ENCODE measurements around the gene CDK17.
A peak's percentile ranks its signal among the peaks of the same experiment; 100 is the strongest.
"Not testable (repeated sequence)": the region's sequence is repeated elsewhere in the genome, so short reads cannot be mapped to it uniquely, and the experiment has no call there.

The CDK17 gene

GRCh38 chr12:96417688-96418087 lies 17.4 kb upstream of the CDK17 start:
- DNase-seq: not testable (repeated sequence)

- peak; percentile 94 for DNase-seq
Measured at GRCh38 chr12:96416033-96416799, 16.0 kb upstream of the CDK17 start.

GRCh38 chr12:96414637-96415036 lies 14.4 kb upstream of the CDK17 start:
- DNase-seq: no peak

DNA sequence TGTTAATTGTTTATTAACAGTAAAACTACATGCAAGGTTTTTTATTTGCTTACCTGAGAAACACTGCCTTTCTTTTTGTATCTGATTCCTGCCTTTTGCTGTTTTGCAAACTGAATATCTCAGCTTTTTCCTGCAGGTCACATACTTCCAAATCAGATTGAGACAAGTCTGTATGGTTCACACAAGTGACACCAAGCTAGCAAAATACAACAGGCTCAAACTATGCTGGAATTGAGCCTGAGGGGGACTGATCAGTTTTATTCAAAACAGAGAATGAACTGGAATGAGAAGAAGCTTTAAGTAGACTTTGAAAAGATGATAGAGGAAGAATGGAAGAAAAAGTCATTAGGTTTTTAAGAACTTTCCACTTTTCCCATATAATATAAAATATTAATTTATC lies 12.2 kb upstream of the CDK17 start:
- no peak for DNase-seq

- DNase-seq: peak; percentile 53
Measured at GRCh38 chr12:96409731-96410130, 9.5 kb upstream of the CDK17 start.

DNA sequence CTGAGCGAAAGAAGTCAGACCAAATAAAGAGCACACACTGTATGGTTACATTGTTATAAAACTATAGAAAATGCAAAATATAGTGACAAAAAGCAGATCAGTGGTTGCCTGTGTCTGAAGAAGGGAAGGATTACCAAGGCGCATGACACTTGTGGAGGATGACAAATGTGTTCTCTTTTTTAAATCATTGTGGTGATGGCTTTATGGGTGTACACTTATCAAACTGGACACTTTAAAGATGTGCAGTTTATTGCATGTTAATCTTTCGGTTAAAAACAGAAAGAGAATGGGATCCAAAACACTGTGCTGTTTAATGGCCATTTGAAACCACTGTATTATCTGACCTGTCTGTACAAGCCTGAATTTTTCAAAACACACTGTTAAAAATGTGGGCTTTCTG lies 8.8 kb upstream of the CDK17 start:
- DNase-seq: no peak

GRCh38 chr12:96407429-96408097 lies 7.3 kb upstream of the CDK17 start:
- DNase-seq: peak; percentile 95

- DNase-seq: peak; percentile 35
Measured at GRCh38 chr12:96404696-96405095, 4.5 kb upstream of the CDK17 start.

DNA sequence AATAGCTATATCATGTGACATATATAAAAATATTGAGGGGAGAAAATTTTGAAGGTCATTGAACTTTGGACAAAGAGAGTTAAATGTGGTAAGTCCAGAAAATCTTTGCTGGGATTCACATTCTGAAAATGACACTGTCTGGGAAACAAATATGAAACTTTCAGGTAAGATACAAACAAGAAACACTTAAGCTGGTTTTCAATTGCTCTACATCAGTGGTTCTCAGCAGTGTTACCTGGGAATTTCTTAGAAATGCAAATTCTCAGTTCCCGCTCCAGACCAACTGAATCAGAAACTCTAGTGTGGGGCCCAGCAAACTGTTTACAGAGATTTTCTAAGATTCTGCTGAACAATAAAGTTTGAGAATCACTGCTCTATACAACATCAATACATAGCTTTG lies 3.6 kb upstream of the CDK17 start:
- DNase-seq: no peak

DNA sequence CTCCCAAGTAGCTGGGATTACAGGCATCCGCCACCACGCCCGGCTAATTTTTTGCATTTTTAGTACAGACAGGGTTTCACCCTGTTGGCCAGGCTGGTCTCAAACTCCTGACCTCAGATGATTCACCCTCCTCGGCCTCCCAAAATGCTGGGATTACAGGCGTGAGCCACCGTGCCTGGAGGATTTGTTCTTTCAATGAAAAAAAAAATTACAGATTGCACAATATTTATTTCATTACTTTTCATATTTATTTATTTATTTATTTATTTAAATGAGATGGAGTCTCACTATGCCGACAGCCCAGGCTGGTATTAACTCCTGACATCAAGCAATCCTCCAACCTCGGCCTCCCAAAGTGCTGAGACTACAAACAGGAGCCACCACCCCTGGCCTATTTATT lies 2.3 kb upstream of the CDK17 start:
- DNase-seq: not testable (repeated sequence)

GRCh38 chr12:96402061-96402460 lies 1.8 kb upstream of the CDK17 start:
- DNase-seq: no peak

- peak; percentile 83 for DNase-seq
Measured at GRCh38 chr12:96401076-96401871, 1.0 kb upstream of the CDK17 start.

- DNase-seq: no peak
Measured at GRCh38 chr12:96400631-96401075, 414 bp upstream of the CDK17 start.

- DNase-seq: peak; percentile 87
Measured at GRCh38 chr12:96399120-96399918, 920 bp downstream of the CDK17 start.

GRCh38 chr12:96398424-96399119 lies 1.7 kb downstream of the CDK17 start:
- peak; percentile 15 for DNase-seq

DNA sequence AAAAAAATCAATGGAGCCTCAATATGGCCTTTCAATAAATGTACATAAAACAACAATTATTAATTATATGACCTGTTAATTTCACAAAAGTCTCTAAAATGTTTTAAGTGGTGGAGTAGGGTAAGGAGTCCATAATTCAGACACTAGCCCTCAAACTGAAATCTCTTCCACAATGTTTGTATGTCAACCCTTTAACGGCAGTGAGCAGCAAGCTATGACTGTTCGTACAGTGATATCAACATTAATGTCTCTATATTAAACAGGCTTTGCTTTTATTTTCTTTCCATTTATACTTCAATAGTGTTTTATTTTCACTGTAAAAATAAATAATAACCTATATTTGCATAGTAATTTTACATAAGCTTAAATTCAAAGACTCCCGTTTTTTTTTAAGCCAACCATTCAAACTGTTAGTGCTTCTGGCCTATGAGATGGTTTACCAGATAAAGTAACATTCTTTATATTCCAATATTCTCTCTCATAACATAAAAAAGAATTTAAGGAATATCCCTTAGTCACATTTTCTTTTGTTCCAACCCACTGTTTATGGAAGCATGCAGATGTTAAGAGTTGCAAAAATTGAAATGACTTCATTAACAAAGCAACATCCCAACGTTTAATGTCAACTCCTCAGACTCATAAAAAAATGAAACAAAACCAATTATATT lies 2.3 kb downstream of the CDK17 start:
- peak; percentile 28 for DNase-seq

GRCh38 chr12:96396914-96397313 lies 3.3 kb downstream of the CDK17 start:
- DNase-seq: no peak

DNA sequence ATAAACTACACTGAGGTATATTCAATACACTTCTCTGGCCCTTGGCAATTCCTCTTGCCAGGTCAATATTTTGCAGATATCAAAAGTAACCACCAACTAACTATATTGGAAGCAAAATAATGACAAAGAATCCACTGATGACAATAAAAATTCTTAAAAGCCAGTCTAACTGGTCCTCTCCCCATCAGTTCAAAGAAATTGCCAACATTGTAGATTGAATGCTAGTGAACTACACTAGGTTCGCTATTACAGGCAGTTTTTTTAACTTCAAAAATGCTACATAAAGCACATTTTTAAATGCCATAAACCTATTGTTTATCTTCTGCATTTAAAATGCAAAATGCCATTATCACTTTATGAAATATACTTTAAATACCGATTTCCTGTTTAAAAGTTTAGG lies 4.0 kb downstream of the CDK17 start:
- no peak for DNase-seq

- no peak for DNase-seq
Measured at GRCh38 chr12:96395236-96395635, 5.0 kb downstream of the CDK17 start.

GRCh38 chr12:96393229-96393628 lies 7.0 kb downstream of the CDK17 start:
- DNase-seq: not testable (repeated sequence)

DNA sequence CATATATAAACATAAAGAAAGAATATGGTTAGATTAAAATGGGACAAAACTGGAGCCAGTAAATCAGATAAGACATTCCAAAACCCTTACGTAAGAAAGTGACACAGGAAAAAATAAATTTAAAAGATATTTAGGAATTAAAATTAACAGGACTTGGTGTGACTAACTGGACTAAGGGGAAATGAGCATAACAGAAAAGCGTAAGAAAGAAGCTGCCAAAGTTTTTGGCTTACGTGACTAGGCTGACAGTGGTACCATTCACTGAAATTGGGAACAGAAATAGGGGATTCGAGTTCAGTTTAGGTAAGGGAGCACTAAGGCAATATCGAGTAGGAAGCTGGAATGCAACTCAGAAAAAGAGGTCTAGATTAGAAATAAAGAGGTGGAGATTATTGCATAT lies 7.8 kb downstream of the CDK17 start:
- no peak for DNase-seq

- no peak for DNase-seq
Measured at GRCh38 chr12:96387981-96388380, 12.3 kb downstream of the CDK17 start.
